ENCODE results near the gene AGER. TPM values are rescaled to one million over a fixed set of nuclear protein-coding genes. Genes with fewer than 3 reads are reported as not detected.
A peak's percentile ranks its signal among the peaks of the same experiment; 100 is the strongest.

AGER gene
- total and polyA plus RNA-seq, 2 donors (not counting 1 experiment from before 2014, with no cell fraction given), result 29.9 to 38.8 TPM

DNA sequence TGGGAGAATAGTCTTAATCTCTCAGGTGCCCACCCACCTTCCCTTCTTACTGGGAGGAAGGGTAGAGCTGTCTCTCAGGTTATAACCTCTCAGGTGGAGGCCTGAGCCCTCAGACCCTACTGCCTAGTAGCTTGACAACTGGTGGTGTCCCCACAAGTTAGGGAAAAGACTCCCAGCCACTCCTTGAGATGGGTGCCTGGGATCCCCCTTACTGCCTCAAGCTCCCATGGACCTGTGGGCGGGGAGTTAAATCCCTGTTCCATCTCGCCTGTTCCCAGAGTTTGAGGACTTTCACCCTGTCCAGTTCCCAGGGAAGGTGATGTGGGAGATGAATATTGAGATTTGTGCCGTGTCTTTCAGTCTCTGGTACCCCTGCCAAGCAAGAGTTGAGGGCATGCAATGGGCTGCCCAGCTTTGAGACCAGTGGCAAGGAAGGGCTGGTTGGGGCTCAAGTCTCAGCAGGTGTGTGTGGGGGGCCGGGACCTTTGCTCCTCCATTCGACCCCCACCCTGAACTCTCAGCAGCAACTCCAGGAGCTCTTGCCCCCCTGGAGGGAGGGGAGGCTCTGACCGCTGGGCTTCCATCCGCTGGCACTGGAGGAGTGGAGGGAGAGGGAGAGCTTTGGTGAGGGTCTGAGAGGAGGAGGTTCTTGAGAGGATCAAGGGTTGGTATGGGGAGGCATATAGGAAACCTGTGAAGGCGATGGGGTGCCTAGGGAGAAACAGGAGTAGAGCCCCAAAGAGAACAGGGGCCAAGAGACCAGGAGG is 7.0 kb upstream of the AGER start:
- Histone ChIP-seq H3K79me2 (ENCODE audit: control insufficient read depth, insufficient read depth, low read length) (peaks cover 58% of the 10 kb centered on the region), H3K4me3 (ENCODE audit: control extremely low read depth in 1 of 5, extremely low read depth in 1 of 5, insufficient read depth in 1 of 5, low read depth in 2 of 5, low read length in 4 of 5) (peak overlapping the region; percentile 72 to 99 (median 95)), H3K27me3 (replicated peaks in 1 of 4; ENCODE audit: control extremely low read depth in 1 of 4, control insufficient read depth in 3 of 4, insufficient read depth in 4 of 4, low read length in 3 of 4) (no peaks in the 10 kb centered on the region), H3K4me2 (replicated peaks; ENCODE audit: low read depth, low read length, poor library complexity, severe bottlenecking) (peak overlapping the region; percentile 91), H4K20me1 (ENCODE audit: control insufficient read depth, insufficient read depth, low read length, poor library complexity, severe bottlenecking) (no peaks in the 10 kb centered on the region), H2AFZ (ENCODE audit: insufficient read depth, low read depth, low read length, poor library complexity, severe bottlenecking) (no peak overlapping the region), H3K9ac (ENCODE audit: low read length) (peak overlapping the region; percentile 96), H3K9me3 (ENCODE audit: control extremely low read depth in 1 of 3, control insufficient read depth in 2 of 3, insufficient read depth in 1 of 3, low read length in 2 of 3) (no peaks in the 10 kb centered on the region), H3K36me3 (replicated peaks in 1 of 2; ENCODE audit: control extremely low read depth in 1 of 2, control insufficient read depth in 1 of 2, extremely low read depth in 1 of 2, insufficient read depth in 2 of 2, low read length in 1 of 2) (peaks cover 0 to 33% of the 10 kb centered on the region in 2 experiments), H3K27ac (ENCODE audit: low read length in 2 of 2) (peak overlapping the region; percentile 93 to 97), H3K4me1 (ENCODE audit: control insufficient read depth in 2 of 2, insufficient read depth in 2 of 2, low read length in 2 of 2) (peaks cover 56 to 76% of the 10 kb centered on the region in 2 donors)
- Mint-ChIP-seq H3K4me3 (peak overlapping the region; percentile 91), H3K4me1 (peaks cover 81% of the 10 kb centered on the region), H3K27me3 (no peaks in the 10 kb centered on the region), H3K9me3 (ENCODE audit: insufficient read depth) (no peaks in the 10 kb centered on the region), H3K27ac (peak overlapping the region; percentile 96)
- TF ChIP-seq EZH2 (IDR thresholded peaks at IDR 0.05; ENCODE audit: borderline replicate concordance, insufficient read depth, low read depth, low read length, poor library complexity, severe bottlenecking), result no peak
- TF ChIP-seq, protein P1, sequence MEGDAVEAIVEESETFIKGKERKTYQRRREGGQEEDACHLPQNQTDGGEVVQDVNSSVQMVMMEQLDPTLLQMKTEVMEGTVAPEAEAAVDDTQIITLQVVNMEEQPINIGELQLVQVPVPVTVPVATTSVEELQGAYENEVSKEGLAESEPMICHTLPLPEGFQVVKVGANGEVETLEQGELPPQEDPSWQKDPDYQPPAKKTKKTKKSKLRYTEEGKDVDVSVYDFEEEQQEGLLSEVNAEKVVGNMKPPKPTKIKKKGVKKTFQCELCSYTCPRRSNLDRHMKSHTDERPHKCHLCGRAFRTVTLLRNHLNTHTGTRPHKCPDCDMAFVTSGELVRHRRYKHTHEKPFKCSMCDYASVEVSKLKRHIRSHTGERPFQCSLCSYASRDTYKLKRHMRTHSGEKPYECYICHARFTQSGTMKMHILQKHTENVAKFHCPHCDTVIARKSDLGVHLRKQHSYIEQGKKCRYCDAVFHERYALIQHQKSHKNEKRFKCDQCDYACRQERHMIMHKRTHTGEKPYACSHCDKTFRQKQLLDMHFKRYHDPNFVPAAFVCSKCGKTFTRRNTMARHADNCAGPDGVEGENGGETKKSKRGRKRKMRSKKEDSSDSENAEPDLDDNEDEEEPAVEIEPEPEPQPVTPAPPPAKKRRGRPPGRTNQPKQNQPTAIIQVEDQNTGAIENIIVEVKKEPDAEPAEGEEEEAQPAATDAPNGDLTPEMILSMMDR (IDR thresholded peaks at IDR 0.05), result no peak
- POLR2A ChIA-PET, result interaction anchor here (0.6 to 1.7 kb wide), 7 partner anchors 9 to 780 kb away, joined by 3 to 11 read pairs (median 5); partner anchors contain the start of genes AGPAT1, ATF6B and BRD2
- ATAC-seq (ENCODE audit: low read depth) (no peak), DNase-seq (no peak)
- CTCF ChIA-PET, result interaction anchor here (0.7 to 1.6 kb wide), 3 partner anchors 14 to 63 kb away, joined by 3 read pairs; partner anchors contain the start of gene ATF6B
- WGBS (ENCODE audit: insufficient coverage), result 67% methylated on average over 6 of the region's 8 CpGs
- intact Hi-C loops (cut with micrococcal nuclease), result loop anchor here (1.0 to 10.0 kb wide), 3 partner anchors 15 to 696 kb away; partner anchors contain the start of genes AGPAT1, CLIC1 and MICB
